GM18505 (cell line): ENCODE results near the gene CCDC149.

Source experiments
- ATAC-seq: cut with Tn5 transposase; IDR thresholded peaks from one replicate; pipeline ENCODE4 v1.9.1; 2021; ENCODE audit not compliant: unreplicated experiment
- POLR2A ChIP-seq: IDR thresholded peaks from 4 replicates; pipeline ENCODE4 v1.6.1; 2011; ENCODE audit warnings: borderline replicate concordance; ENCODE audit not compliant: insufficient read depth, insufficient read length; ENCODE audit errors: extremely low read depth

CCDC149 gene

DNA sequence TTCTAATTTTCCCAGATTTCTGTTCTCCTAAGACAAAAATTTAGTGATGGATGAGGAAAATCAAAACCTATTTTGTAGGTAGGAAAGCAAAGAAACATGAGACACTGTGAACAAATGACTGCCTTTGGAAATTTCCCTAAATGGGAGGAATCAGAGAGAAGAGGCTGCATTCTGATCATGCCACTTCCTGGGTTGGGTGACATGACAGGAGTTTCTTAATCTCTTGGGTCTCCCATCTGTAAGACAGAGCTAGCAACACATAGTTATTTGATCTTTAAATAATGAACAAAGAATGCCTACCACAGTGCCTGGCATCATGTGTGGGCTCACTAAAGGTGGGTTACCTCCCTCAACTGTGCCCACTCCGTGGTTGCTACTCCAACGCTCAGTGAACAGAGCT lies 57.1 kb downstream of the CCDC149 start:
- ATAC-seq: no peak
- TF ChIP-seq POLR2A: no peak

DNA sequence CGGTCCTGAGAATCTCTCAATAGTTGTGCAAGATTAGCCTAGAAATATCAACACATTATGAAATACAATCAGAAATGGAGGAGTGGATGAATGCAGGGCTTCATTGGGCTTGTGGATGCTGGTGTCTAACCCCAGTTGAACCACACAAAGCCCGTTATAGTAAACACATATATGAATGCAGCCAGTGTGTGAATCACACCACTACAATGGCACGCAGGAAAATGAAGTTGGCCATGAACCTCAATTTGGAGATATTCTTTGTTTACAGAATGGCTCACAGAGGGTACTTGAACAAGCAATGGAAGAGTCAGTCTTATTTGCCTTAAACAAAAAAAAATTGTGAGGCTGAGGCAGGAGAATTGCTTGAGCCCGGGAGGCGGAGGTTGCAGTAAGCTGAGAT lies 59.7 kb downstream of the CCDC149 start:
- no peak for TF ChIP-seq POLR2A
- ATAC-seq: no peak

DNA sequence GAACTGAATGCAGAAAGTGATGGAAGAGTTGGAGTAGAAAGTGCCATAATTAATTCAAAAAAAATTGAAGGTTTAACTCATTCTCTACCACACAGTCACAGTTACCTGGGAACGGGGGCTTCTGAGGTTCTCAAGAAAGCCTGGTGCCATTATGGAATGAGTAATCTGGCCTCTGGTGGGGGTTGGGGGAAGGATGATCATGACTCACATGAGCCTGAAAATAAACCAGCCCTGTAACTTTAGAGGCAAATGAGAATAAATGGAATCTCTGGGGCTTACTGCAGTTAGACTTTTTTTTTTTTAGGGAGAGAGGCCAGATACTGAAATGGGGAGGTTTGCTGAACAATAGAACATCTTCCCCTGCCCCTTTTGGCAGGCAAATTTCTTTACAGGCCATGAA lies 62.2 kb downstream of the CCDC149 start:
- ATAC-seq: no peak
- no peak for TF ChIP-seq POLR2A

DNA sequence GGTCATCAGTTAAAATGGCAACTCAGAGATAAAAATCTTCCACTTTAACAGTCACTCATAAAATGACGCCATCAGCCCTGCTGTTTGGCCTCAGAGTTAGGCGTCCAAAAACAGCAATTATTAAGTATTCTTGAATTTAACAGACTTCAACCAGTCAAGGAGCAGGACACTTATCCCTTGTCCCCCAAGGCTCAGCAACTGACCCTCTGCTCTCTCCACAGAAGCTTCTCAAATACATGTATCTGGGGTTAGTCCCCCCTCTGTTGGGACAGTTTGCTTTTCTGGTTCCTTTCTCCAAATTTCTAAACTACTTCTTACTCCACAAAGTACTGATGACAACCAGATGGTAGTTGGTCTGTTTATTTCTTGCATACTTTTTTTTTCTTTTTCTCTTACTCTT lies 63.1 kb downstream of the CCDC149 start:
- no peak for ATAC-seq
- no peak for TF ChIP-seq POLR2A

DNA sequence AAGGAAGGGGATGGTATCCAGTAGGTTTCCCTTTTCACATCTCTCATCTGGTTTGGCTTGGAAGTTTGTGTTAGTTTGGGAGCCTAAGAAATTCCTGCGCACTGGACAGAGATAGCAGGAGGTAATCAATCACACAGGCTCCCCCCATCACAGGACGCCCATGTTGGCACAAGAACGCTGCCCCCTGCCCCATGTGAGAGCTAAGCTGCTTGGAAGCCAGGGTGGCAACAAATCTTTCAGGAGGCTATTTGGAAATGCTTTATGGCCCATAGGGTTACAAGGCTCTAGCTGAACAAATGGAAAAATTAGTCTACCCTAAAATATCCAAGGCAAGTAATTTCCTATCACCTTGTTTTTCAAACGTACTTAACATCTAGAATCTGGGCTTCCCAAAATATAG lies 63.5 kb downstream of the CCDC149 start:
- TF ChIP-seq POLR2A: no peak
- no peak for ATAC-seq

DNA sequence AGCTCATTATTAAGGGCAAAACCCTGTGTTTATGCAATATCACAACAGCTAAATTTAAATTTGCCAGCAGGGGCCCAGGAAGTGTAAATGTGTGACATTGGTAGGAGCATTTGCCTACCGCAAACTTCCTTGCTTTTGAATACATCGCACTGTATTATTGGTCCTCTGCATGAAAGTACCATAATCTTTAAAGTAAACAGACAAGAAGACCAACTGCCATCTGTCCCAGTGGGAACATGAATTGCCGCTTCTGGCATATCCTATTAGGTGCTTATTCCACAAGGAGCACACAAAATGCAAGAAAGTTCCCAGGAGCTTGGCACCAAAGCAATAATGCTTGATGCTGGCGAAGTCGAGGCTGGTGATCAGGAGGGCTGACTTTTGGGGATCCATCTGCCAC lies 66.1 kb downstream of the CCDC149 start:
- TF ChIP-seq POLR2A: no peak
- no peak for ATAC-seq

DNA sequence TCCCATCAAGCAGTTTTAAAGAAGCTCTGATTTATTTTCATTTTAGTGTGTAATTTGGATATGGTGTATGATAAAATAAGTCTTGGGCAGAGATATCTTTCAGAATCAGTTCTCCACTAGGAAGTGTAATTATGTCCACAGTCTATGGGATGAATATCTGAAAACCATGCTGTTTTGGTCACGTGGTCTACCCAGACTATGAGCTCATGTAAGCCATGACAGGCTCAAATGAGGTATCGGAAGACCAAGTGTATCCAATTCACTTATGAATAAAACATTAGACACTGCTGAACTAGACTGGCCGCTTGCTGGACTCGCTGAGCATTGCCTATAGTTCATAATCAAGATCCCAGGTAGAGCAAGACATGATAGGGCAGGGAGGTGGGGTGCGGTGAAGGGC lies 66.9 kb downstream of the CCDC149 start:
- TF ChIP-seq POLR2A: no peak
- ATAC-seq: no peak

DNA sequence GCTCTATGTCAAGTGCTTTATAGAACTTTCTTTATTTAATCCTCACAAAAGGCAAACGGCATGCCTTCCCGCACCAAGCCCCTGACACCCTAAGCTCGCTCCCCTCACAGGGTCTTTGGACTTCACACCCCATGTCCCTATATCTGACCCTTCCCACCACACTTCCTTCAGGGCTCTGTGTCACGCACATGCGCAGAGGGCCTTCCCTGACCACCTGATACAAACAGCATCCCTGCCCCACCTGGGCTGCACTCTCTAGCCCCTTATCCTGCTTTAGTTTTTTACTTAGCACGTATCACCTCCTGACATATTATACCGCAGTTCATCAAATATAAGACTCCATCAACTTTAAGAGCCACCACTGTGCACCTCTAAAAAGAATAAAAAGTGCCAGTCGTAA lies 67.7 kb downstream of the CCDC149 start:
- no peak for ATAC-seq
- no peak for TF ChIP-seq POLR2A

DNA sequence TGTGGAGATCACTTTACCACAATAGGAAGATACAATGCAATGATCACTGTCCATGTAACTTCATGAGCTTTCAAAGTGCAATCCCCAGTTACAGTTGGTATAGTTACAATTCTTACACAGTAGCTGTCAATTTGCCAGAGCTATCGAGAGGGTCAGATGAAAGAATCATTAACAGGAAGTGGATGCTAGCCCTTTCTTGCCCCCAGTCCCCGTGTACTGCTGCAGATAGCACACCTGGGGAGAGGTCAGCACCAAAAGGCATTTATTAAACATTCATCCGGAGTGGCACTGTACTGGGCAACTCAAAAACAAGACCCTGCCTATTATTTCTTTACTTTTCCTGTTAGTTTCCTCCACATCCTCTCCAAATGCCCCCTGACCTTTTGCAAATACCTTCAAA lies 69.7 kb downstream of the CCDC149 start:
- no peak for TF ChIP-seq POLR2A

DNA sequence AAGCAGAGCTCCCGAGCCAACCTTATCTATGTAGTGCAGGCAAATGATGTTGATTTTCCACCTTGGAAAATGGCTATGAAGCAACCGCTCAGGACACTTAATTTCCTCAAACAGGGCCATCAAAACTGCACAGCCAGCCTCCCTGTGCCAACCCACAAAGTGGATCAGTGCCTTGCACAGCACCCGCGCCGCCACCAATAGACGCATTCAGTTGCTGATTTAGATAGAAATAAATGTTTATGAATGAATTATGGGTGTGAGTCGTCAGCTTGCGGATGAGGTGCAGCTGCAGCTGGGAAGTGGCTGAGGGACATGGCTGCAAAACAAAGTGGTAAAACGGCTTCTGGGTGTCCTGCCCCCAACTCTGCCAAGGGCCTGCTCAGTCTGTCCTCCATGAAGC lies 70.5 kb downstream of the CCDC149 start:
- no peak for ATAC-seq
- TF ChIP-seq POLR2A: no peak

More for the DNA sequence above, 69.7 kb downstream of the CCDC149 start:
- ATAC-seq: no peak

DNA sequence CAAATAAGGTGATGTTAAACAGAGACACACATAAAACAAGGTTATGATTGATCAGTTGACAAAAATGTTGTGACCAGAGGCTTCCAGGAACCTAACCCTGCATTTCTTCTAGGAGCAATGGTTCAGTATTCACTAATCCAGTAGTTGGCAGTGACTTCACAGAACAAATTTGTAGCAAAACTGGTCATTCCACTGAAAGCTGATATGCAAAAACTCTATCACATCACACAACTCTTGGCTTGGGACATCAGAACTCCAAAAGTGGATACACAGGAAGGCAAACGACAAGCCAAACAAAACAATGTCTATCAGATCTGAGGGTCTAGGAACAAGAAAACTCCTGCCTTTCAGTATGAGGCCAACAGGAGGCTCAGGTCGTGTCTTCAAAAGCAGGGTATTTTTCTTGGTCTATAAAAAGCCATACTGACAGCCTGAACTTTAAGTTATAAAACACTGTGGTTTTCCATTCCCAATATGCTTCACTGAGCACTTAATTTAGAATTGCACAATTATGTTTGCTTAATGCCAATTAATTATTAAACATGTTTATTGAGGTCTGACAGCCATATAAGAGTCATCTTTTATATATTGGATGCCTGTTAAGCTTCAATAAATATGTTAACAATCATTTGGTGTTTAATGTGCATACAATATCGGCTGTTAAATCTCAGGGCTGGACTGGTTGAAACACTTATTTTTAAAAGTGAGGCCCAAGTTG lies 71.9 kb downstream of the CCDC149 start:
- ATAC-seq: no peak

DNA sequence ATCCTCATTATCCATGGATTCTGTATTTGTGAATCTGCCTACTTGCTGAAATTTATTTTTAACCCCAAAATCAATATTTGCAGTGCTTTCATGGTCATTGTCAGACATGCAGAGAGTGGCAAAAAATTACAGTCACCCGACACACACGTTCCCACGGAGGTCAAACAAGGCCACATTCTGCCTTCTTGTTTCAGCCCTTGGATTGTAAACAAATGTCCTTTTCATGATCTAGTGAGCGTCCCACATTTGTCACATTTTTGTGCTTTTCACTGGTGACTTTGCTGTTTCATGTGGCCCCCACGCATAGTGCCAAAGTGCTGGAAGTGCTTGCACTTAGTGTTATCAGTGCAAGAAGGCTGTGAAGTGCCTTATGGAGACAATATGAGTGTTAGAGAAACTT lies 72.5 kb downstream of the CCDC149 start:
- TF ChIP-seq POLR2A: no peak
- no peak for ATAC-seq

More for the DNA sequence above, 71.9 kb downstream of the CCDC149 start:
- no peak for TF ChIP-seq POLR2A

DNA sequence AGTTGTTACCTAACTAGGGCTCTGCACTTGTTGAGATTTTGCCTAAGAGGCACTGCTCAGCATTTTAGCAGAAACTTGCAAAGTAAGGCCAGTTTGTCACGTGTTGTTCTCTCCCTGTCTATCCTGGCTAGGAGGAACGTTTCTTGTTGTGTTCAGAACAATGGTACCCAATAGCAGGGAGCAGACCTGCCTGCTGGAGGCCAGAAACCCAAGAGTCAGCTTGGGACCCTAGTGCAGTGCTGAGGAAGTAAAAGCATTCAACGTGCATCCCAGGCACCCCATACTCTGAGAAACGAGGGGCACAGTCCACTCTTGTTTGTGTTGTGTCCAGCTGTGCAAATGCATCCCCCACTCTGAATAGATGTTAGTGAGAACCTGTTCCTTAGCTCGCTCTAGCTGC lies 75.1 kb downstream of the CCDC149 start:
- no peak for ATAC-seq

DNA sequence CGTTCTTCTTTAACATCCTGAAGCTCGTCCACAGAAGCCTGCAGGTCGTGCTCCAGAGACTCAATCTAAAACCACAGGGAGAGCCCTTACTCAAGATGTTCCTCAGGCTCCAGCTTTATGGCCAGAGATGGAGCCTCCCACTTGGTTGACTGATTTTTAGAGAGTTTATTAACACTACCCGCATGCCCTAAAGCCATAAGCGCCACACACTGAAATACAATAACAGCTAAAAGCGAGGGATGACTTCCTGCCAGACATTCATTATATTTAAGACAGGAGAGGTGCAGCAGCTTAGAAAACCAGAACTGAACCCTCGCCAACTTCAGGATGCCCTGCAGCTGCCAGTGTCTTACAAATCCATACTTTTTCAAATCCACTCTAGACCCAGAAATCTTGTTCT lies 75.5 kb downstream of the CCDC149 start:
- TF ChIP-seq POLR2A: no peak
- ATAC-seq: no peak

More for the DNA sequence above, 75.1 kb downstream of the CCDC149 start:
- no peak for TF ChIP-seq POLR2A
